Glutamatergic neuron (in vitro differentiated cells): ENCODE results near the gene RGS6. TPM values are rescaled to one million over a fixed set of nuclear protein-coding genes. Genes with fewer than 3 reads are reported as not detected.

Experiments
- DNase-seq: peaks from one replicate; pipeline ENCODE4 v3.0.0; 2022
- H3K27ac Mint-ChIP-seq: one replicate; pipeline ENCODE4 v1.8.0; 2020; ENCODE audit warnings: mild to moderate bottlenecking, mixed read lengths, inconsistent platforms; ENCODE audit not compliant: unreplicated experiment
- H3K27me3 Mint-ChIP-seq: one replicate; pipeline ENCODE4 v1.8.0; 2020; ENCODE audit warnings: mild to moderate bottlenecking, moderate library complexity, mixed read lengths, inconsistent platforms; ENCODE audit not compliant: unreplicated experiment
- H3K36me3 Mint-ChIP-seq: one replicate; pipeline ENCODE4 v1.8.0; 2020; ENCODE audit warnings: mild to moderate bottlenecking, mixed read lengths, inconsistent platforms; ENCODE audit not compliant: unreplicated experiment
- H3K4me1 Mint-ChIP-seq: one replicate; pipeline ENCODE4 v1.8.0; 2020; ENCODE audit warnings: mild to moderate bottlenecking, low read depth, mixed read lengths, inconsistent platforms; ENCODE audit not compliant: unreplicated experiment
- H3K4me3 Mint-ChIP-seq: one replicate; pipeline ENCODE4 v1.8.0; 2020; ENCODE audit warnings: mild to moderate bottlenecking, mixed read lengths, inconsistent platforms; ENCODE audit not compliant: unreplicated experiment
- H3K9me3 Mint-ChIP-seq: one replicate; pipeline ENCODE4 v1.8.0; 2020; ENCODE audit warnings: mild to moderate bottlenecking, moderate library complexity, mixed read lengths, inconsistent platforms; ENCODE audit not compliant: unreplicated experiment
- CTCF ChIP-seq: fragments of 200-600 bp; sonication (generic); IDR thresholded peaks from one replicate; pipeline ENCODE4 v1.5.0; 2021; ENCODE audit not compliant: partially characterized antibody, unreplicated experiment
- total RNA-seq: library from RNA; stranded (reverse); fragmentation: NEBNext Ultra II Directional; extraction: Animal tissue kit (Norgen Biotek cat#: 25700); gene quantifications from one replicate; pipeline ENCODE4 v1.2.1, GENCODE V29; 2021; ENCODE audit not compliant: unreplicated experiment

Gene RGS6
- total RNA-seq, 1 donor from 2014 or later = 1.2 TPM

GRCh38 chr14:72610831-72611200, 678.6 kb downstream of the RGS6 start:
- H3K27ac Mint-ChIP-seq = no peak overlapping the region
- peaks cover 35% of the 10 kb centered on the region for H3K4me1 Mint-ChIP-seq
- H3K36me3 Mint-ChIP-seq = peaks cover 5% of the 10 kb centered on the region
- H3K27me3 Mint-ChIP-seq = peaks cover 9% of the 10 kb centered on the region
- peaks cover 5% of the 10 kb centered on the region for H3K9me3 Mint-ChIP-seq
- TF ChIP-seq CTCF = no peak
- DNase-seq = no peak
- H3K4me3 Mint-ChIP-seq = no peak overlapping the region

GRCh38 chr14:72611506-72611905, 679.3 kb downstream of the RGS6 start:
- no peak for DNase-seq
- Mint-ChIP-seq H3K9me3 (peaks cover 5% of the 10 kb centered on the region), H3K27me3 (peaks cover 9% of the 10 kb centered on the region), H3K36me3 (peaks cover 4% of the 10 kb centered on the region), H3K4me1 (peaks cover 35% of the 10 kb centered on the region), H3K4me3 (no peak overlapping the region), H3K27ac (no peak overlapping the region)
- TF ChIP-seq CTCF = no peak

- no peak overlapping the region for H3K27ac Mint-ChIP-seq
- H3K36me3 Mint-ChIP-seq = no peaks in the 10 kb centered on the region
- peaks cover 5% of the 10 kb centered on the region for H3K9me3 Mint-ChIP-seq
- no peak overlapping the region for H3K4me3 Mint-ChIP-seq
- H3K27me3 Mint-ChIP-seq = peaks cover 9% of the 10 kb centered on the region
- peaks cover 35% of the 10 kb centered on the region for H3K4me1 Mint-ChIP-seq
- TF ChIP-seq CTCF = no peak
- DNase-seq = no peak
Observed at GRCh38 chr14:72612041-72612440, 679.8 kb downstream of the RGS6 start.

DNA sequence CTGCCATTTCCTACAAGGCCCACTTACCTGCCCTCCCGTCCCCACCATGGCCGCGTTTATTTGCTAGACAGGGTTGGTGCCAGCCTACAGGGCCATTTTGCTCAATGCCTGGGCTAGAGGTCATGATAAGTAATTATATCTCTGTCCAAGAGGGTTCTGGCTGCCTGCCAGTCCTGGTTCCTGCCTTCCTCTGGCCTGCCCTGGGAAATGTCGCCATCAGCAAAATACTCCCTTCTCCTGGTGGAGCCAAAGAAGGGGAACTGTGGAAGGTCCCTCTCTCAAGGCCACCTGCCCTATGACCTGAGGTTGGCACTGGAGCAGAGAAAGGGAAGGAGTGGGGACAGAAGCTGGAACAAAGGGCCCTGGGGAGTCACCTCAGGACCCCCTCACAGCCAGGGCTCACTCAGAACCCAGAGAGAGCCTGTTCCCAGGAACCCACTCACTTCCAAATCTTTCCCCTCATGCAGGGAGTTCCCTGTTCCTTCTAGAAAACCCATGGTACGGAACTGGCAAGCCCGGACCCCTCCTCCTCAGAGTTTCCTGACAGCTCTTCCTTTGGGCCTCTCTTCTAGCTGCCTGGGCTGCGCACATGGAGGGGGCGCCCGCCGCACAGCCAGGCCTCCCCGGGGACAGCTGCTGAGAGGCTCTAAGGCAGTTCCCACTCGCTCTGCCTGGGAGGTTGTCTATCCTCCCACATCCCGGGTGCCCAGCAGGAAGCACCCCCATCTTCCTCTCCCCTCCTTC, 681.2 kb downstream of the RGS6 start:
- Mint-ChIP-seq H3K9me3 (peaks cover 5% of the 10 kb centered on the region), H3K4me3 (no peak overlapping the region), H3K27me3 (peaks cover 10% of the 10 kb centered on the region), H3K27ac (no peak overlapping the region), H3K4me1 (peaks cover 30% of the 10 kb centered on the region), H3K36me3 (no peaks in the 10 kb centered on the region)
- no peak for TF ChIP-seq CTCF
- no peak for DNase-seq

- peaks cover 10% of the 10 kb centered on the region for H3K27me3 Mint-ChIP-seq
- DNase-seq = no peak
- H3K27ac Mint-ChIP-seq = no peak overlapping the region
- no peak overlapping the region for H3K4me3 Mint-ChIP-seq
- peaks cover 26% of the 10 kb centered on the region for H3K4me1 Mint-ChIP-seq
- H3K9me3 Mint-ChIP-seq = peaks cover 5% of the 10 kb centered on the region
- TF ChIP-seq CTCF = no peak
- H3K36me3 Mint-ChIP-seq = no peaks in the 10 kb centered on the region
Observed at GRCh38 chr14:72613975-72614319, 681.7 kb downstream of the RGS6 start.
